Measurements from ENCODE around the gene PLEKHH1. TPM values are rescaled to one million over a fixed set of nuclear protein-coding genes. Genes with fewer than 3 reads are reported as not detected.

PLEKHH1 gene
- total RNA-seq, 1 donor from 2014 or later: 0.20 TPM

DNA sequence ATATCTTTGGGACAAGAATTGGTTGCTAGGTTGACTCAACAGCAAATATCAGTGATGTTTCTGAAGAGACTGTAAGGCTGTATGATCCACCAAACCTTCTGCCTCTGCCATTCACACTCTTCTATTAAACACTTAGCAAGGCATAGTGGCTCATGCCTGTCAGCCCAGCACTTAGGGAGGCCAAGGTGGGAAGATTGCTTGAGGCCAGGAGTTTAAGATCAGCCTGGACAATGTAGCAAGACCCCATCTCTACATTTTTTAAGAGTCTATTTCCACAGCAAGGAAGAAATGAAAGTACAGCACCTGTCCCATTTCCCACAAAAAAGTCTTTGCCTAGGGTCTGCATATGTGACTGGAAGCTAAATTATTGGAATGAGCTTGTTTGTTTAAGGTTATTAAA, 94.4 kb downstream of the PLEKHH1 start:
- no peaks in the 10 kb centered on the region for H3K9me3 Mint-ChIP-seq
- no peaks in the 10 kb centered on the region for H3K4me1 Mint-ChIP-seq
- TF ChIP-seq, protein P1, sequence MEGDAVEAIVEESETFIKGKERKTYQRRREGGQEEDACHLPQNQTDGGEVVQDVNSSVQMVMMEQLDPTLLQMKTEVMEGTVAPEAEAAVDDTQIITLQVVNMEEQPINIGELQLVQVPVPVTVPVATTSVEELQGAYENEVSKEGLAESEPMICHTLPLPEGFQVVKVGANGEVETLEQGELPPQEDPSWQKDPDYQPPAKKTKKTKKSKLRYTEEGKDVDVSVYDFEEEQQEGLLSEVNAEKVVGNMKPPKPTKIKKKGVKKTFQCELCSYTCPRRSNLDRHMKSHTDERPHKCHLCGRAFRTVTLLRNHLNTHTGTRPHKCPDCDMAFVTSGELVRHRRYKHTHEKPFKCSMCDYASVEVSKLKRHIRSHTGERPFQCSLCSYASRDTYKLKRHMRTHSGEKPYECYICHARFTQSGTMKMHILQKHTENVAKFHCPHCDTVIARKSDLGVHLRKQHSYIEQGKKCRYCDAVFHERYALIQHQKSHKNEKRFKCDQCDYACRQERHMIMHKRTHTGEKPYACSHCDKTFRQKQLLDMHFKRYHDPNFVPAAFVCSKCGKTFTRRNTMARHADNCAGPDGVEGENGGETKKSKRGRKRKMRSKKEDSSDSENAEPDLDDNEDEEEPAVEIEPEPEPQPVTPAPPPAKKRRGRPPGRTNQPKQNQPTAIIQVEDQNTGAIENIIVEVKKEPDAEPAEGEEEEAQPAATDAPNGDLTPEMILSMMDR (IDR thresholded peaks at IDR 0.05): no peak
- intact Hi-C loops (cut with micrococcal nuclease): no loop called here
- no peak for ATAC-seq (ENCODE audit: low read depth)
- no peak overlapping the region for H3K27ac Mint-ChIP-seq
- ChIA-PET POLR2A (no interaction called here), CTCF (no interaction called here)
- no peak for DNase-seq
- no peak overlapping the region for H3K4me3 Mint-ChIP-seq
- no peaks in the 10 kb centered on the region for H3K27me3 Mint-ChIP-seq
- H3K36me3 Mint-ChIP-seq (ENCODE audit: low read depth): peaks cover 2% of the 10 kb centered on the region

DNA sequence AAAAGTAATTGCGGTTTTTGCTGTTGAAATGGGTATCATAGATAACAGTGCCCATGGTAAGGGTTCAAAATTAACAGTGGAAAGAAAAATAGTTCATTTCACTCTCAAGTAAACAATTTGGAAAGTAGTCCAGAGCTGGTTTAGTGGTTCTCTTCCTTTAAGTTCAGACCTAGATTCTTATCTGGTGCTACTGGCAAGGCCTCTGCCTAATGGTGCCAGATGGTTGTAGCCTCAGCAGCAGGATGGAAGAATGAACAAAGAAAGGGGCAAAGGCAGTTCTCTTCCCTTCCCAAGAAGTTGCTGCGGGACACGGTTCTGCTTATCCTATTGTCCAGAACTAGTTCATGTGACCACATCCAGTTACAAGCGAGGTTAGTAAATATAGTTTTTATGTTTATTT, 97.1 kb downstream of the PLEKHH1 start:
- DNase-seq (no peak), ATAC-seq (ENCODE audit: low read depth) (no peak)
- ChIA-PET POLR2A (no interaction called here), CTCF (no interaction called here)
- no peaks in the 10 kb centered on the region for H3K27me3 Mint-ChIP-seq
- no peaks in the 10 kb centered on the region for H3K4me1 Mint-ChIP-seq
- no peak overlapping the region for H3K4me3 Mint-ChIP-seq
- TF ChIP-seq, protein P1 (IDR thresholded peaks at IDR 0.05): no peak
- intact Hi-C loops (cut with micrococcal nuclease): loop anchor here (5.0 kb wide), 1 partner anchor 43 kb away; no protein-coding TSS in a partner anchor
- H3K36me3 Mint-ChIP-seq (ENCODE audit: low read depth): peaks cover 2% of the 10 kb centered on the region
- H3K27ac Mint-ChIP-seq: no peak overlapping the region
- no peaks in the 10 kb centered on the region for H3K9me3 Mint-ChIP-seq

- Mint-ChIP-seq H3K9me3 (no peaks in the 10 kb centered on the region), H3K27me3 (no peaks in the 10 kb centered on the region), H3K4me1 (no peaks in the 10 kb centered on the region), H3K4me3 (no peak overlapping the region), H3K27ac (no peak overlapping the region), H3K36me3 (ENCODE audit: low read depth) (peaks cover 2% of the 10 kb centered on the region)
- ChIA-PET POLR2A (no interaction called here), CTCF (interaction anchor here (1.3 kb wide), 1 partner anchor 59 kb away, joined by 3 read pairs; no protein-coding TSS in a partner anchor)
- TF ChIP-seq, protein P1 (IDR thresholded peaks at IDR 0.05): no peak
- ATAC-seq (ENCODE audit: low read depth) (no peak), DNase-seq (no peak)
- intact Hi-C loops (cut with micrococcal nuclease): loop anchor here (5.0 kb wide), 1 partner anchor 44 kb away; no protein-coding TSS in a partner anchor
Observed at GRCh38 chr14:67630938-67631337, 97.8 kb downstream of the PLEKHH1 start.

GRCh38 chr14:67633451-67634147, 100.5 kb downstream of the PLEKHH1 start:
- H3K4me1 Mint-ChIP-seq: no peaks in the 10 kb centered on the region
- ChIA-PET POLR2A (no interaction called here), CTCF (no interaction called here)
- DNase-seq (no peak), ATAC-seq (ENCODE audit: low read depth) (no peak)
- no peaks in the 10 kb centered on the region for H3K9me3 Mint-ChIP-seq
- H3K27me3 Mint-ChIP-seq: no peaks in the 10 kb centered on the region
- no peak overlapping the region for H3K4me3 Mint-ChIP-seq
- peaks cover 2% of the 10 kb centered on the region for H3K36me3 Mint-ChIP-seq (ENCODE audit: low read depth)
- intact Hi-C loops (cut with micrococcal nuclease): loop anchor here (5.0 kb wide), 1 partner anchor 46 kb away; no protein-coding TSS in a partner anchor
- TF ChIP-seq, protein P1 (IDR thresholded peaks at IDR 0.05): no peak
- no peak overlapping the region for H3K27ac Mint-ChIP-seq

- Mint-ChIP-seq H3K36me3 (ENCODE audit: low read depth) (peaks cover 2% of the 10 kb centered on the region), H3K4me3 (no peak overlapping the region), H3K27ac (no peak overlapping the region), H3K4me1 (no peaks in the 10 kb centered on the region), H3K9me3 (no peaks in the 10 kb centered on the region), H3K27me3 (no peaks in the 10 kb centered on the region)
- POLR2A ChIA-PET: no interaction called here
- ATAC-seq (ENCODE audit: low read depth) (no peak), DNase-seq (no peak)
- intact Hi-C loops (cut with micrococcal nuclease): no loop called here
- CTCF ChIA-PET: no interaction called here
- TF ChIP-seq, protein P1 (IDR thresholded peaks at IDR 0.05): no peak
Observed at GRCh38 chr14:67636361-67636919, 103.3 kb downstream of the PLEKHH1 start.
